OCI-LY1 (cell line): ENCODE measurements around the gene MBD3L3.
"Not testable (repeated sequence)": the region's sequence is repeated elsewhere in the genome, so short reads cannot be mapped to it uniquely, and the experiment has no call there.

ENCODE experiments used
- CTCF ChIP-seq: fragments of 200-600 bp; sonication (generic), shearing (Covaris generic); IDR thresholded peaks from 2 replicates; pipeline ENCODE4 v1.5.1; 2017; ENCODE audit warnings: mild to moderate bottlenecking, antibody characterized with exemption, low read length, moderate library complexity, mixed read lengths
- EZH2 ChIP-seq: fragments of 200-600 bp; sonication (generic), shearing (Covaris generic); IDR thresholded peaks from 2 replicates; pipeline ENCODE4 v1.8.0; 2017; ENCODE audit warnings: borderline replicate concordance, mixed run types, mild to moderate bottlenecking, antibody characterized with exemption, low read length, moderate library complexity, mixed read lengths

GRCh38 chr19:7052896-7053295 lies 5.6 kb downstream of the MBD3L3 start:
- not testable (repeated sequence) for TF ChIP-seq CTCF, EZH2
